ENCODE results near the gene DHRS7C. TPM values are rescaled to one million over a fixed set of nuclear protein-coding genes. Genes with fewer than 3 reads are reported as not detected.

DHRS7C gene
- total RNA-seq, 4 donors from 2014 or later: not detected

GRCh38 chr17:9802294-9802693 lies 10.9 kb upstream of the DHRS7C start:
- H3K27me3 ChIP-seq: no peaks in the 10 kb centered on the region
- H3K4me3 ChIP-seq: no peak overlapping the region
- TF ChIP-seq EP300 (IDR thresholded peaks at IDR 0.05) (no peak), POLR2AphosphoS5 (IDR thresholded peaks at IDR 0.05) (no peak), CTCF (IDR thresholded peaks at IDR 0.05) (no peak), POLR2A (IDR thresholded peaks at IDR 0.05) (no peak)
- no peak overlapping the region for H3K27ac ChIP-seq
- no peaks in the 10 kb centered on the region for H3K9me3 ChIP-seq
- no peak for DNase-seq (ENCODE audit: low spot score in 2 of 2)
- H3K4me1 ChIP-seq: no peaks in the 10 kb centered on the region
- 70% methylated on average over 12 of the region's 13 CpGs for WGBS
- no peaks in the 10 kb centered on the region for H3K36me3 ChIP-seq

GRCh38 chr17:9801505-9801904 lies 10.1 kb upstream of the DHRS7C start:
- TF ChIP-seq POLR2AphosphoS5 (IDR thresholded peaks at IDR 0.05) (no peak), POLR2A (IDR thresholded peaks at IDR 0.05) (no peak), EP300 (IDR thresholded peaks at IDR 0.05) (no peak), CTCF (IDR thresholded peaks at IDR 0.05) (no peak)
- no peak overlapping the region for H3K27ac ChIP-seq
- H3K4me1 ChIP-seq: no peaks in the 10 kb centered on the region
- no peaks in the 10 kb centered on the region for H3K36me3 ChIP-seq
- 55% methylated on average over 2 of the region's 2 CpGs for WGBS
- no peak for DNase-seq (ENCODE audit: low spot score in 2 of 2)
- no peaks in the 10 kb centered on the region for H3K9me3 ChIP-seq
- H3K27me3 ChIP-seq: no peaks in the 10 kb centered on the region
- H3K4me3 ChIP-seq: no peak overlapping the region

GRCh38 chr17:9798724-9799123 lies 7.3 kb upstream of the DHRS7C start:
- Histone ChIP-seq H3K36me3 (no peaks in the 10 kb centered on the region), H3K9me3 (no peaks in the 10 kb centered on the region), H3K27me3 (no peaks in the 10 kb centered on the region), H3K27ac (no peak overlapping the region), H3K4me1 (no peaks in the 10 kb centered on the region), H3K4me3 (no peak overlapping the region)
- WGBS: 85% methylated on average over 7 of the region's 7 CpGs
- TF ChIP-seq POLR2A (IDR thresholded peaks at IDR 0.05): no peak
- TF ChIP-seq EP300 (IDR thresholded peaks at IDR 0.05): no peak
- TF ChIP-seq POLR2AphosphoS5 (IDR thresholded peaks at IDR 0.05): no peak
- TF ChIP-seq CTCF (IDR thresholded peaks at IDR 0.05): no peak
- no peak for DNase-seq (ENCODE audit: low spot score in 2 of 2)

GRCh38 chr17:9798008-9798407 lies 6.6 kb upstream of the DHRS7C start:
- WGBS: 62% methylated on average over 3 of the region's 3 CpGs
- TF ChIP-seq EP300 (IDR thresholded peaks at IDR 0.05): no peak
- Histone ChIP-seq H3K27me3 (no peaks in the 10 kb centered on the region), H3K36me3 (no peaks in the 10 kb centered on the region), H3K4me3 (no peak overlapping the region), H3K9me3 (no peaks in the 10 kb centered on the region), H3K4me1 (no peaks in the 10 kb centered on the region), H3K27ac (no peak overlapping the region)
- no peak for DNase-seq (ENCODE audit: low spot score in 2 of 2)

GRCh38 chr17:9792181-9792840 lies 919 bp upstream of the DHRS7C start:
- TF ChIP-seq CTCF (IDR thresholded peaks at IDR 0.05) (no peak), POLR2AphosphoS5 (IDR thresholded peaks at IDR 0.05) (no peak), POLR2A (IDR thresholded peaks at IDR 0.05) (no peak), EP300 (IDR thresholded peaks at IDR 0.05) (no peak)
- no peaks in the 10 kb centered on the region for H3K9me3 ChIP-seq
- no peaks in the 10 kb centered on the region for H3K4me1 ChIP-seq
- no peak for DNase-seq (ENCODE audit: low spot score in 2 of 2)
- no peaks in the 10 kb centered on the region for H3K36me3 ChIP-seq
- H3K4me3 ChIP-seq: no peak overlapping the region
- H3K27me3 ChIP-seq: no peaks in the 10 kb centered on the region
- 78% methylated on average over 15 of the region's 15 CpGs for WGBS
- no peak overlapping the region for H3K27ac ChIP-seq

GRCh38 chr17:9790316-9790715 lies 1.1 kb downstream of the DHRS7C start:
- Histone ChIP-seq H3K27me3 (no peaks in the 10 kb centered on the region), H3K27ac (no peak overlapping the region), H3K36me3 (no peaks in the 10 kb centered on the region), H3K4me1 (no peaks in the 10 kb centered on the region), H3K4me3 (no peak overlapping the region), H3K9me3 (no peaks in the 10 kb centered on the region)
- DNase-seq (ENCODE audit: low spot score in 2 of 2): no peak
- WGBS: 82% methylated on average over 4 of the region's 4 CpGs
- TF ChIP-seq POLR2AphosphoS5 (IDR thresholded peaks at IDR 0.05) (no peak), POLR2A (IDR thresholded peaks at IDR 0.05) (no peak), EP300 (IDR thresholded peaks at IDR 0.05) (no peak), CTCF (IDR thresholded peaks at IDR 0.05) (no peak)
